Measurements from ENCODE around the gene DCTN2. TPM values are rescaled to one million over a fixed set of nuclear protein-coding genes. Genes with fewer than 3 reads are reported as not detected.

Gene DCTN2
- total RNA-seq, 1 donor from 2014 or later: 90.7 TPM

- DNase-seq (no peak), ATAC-seq (no peak)
- TF ChIP-seq CTCF (IDR thresholded peaks at IDR 0.05): no peak
- H3K4me3 ChIP-seq: no peak overlapping the region
- no peaks in the 10 kb centered on the region for H3K27me3 ChIP-seq
- no peaks in the 10 kb centered on the region for H3K9me3 ChIP-seq
- peaks cover 87% of the 10 kb centered on the region for H3K36me3 ChIP-seq
- H3K4me1 ChIP-seq: no peaks in the 10 kb centered on the region
- intact Hi-C loops (cut with DNase I): no loop called here
- H3K27ac ChIP-seq: no peak overlapping the region
These were observed 13.9 kb downstream of the DCTN2 start for GRCh38 chr12:57533108-57533507.

GRCh38 chr12:57531836-57532235, 15.2 kb downstream of the DCTN2 start:
- Histone ChIP-seq H3K27ac (no peak overlapping the region), H3K9me3 (no peaks in the 10 kb centered on the region), H3K27me3 (no peaks in the 10 kb centered on the region), H3K36me3 (peaks cover 92% of the 10 kb centered on the region), H3K4me1 (no peaks in the 10 kb centered on the region), H3K4me3 (no peak overlapping the region)
- TF ChIP-seq CTCF (IDR thresholded peaks at IDR 0.05): no peak
- no peak for DNase-seq
- ATAC-seq: no peak
- intact Hi-C loops (cut with DNase I): no loop called here

- TF ChIP-seq CTCF (IDR thresholded peaks at IDR 0.05): no peak
- H3K4me1 ChIP-seq: no peaks in the 10 kb centered on the region
- intact Hi-C loops (cut with DNase I): no loop called here
- H3K36me3 ChIP-seq: peaks cover 99% of the 10 kb centered on the region
- no peaks in the 10 kb centered on the region for H3K9me3 ChIP-seq
- DNase-seq (no peak), ATAC-seq (no peak)
- no peak overlapping the region for H3K4me3 ChIP-seq
- no peaks in the 10 kb centered on the region for H3K27me3 ChIP-seq
- no peak overlapping the region for H3K27ac ChIP-seq
These were observed 16.4 kb downstream of the DCTN2 start for GRCh38 chr12:57530396-57531142.

GRCh38 chr12:57529831-57530230, 17.2 kb downstream of the DCTN2 start:
- no peak for TF ChIP-seq CTCF (IDR thresholded peaks at IDR 0.05)
- no peaks in the 10 kb centered on the region for H3K27me3 ChIP-seq
- intact Hi-C loops (cut with DNase I): no loop called here
- no peak overlapping the region for H3K4me3 ChIP-seq
- ATAC-seq: no peak
- no peaks in the 10 kb centered on the region for H3K9me3 ChIP-seq
- no peak overlapping the region for H3K27ac ChIP-seq
- peaks cover 99% of the 10 kb centered on the region for H3K36me3 ChIP-seq
- DNase-seq: no peak
- H3K4me1 ChIP-seq: peaks cover 6% of the 10 kb centered on the region

GRCh38 chr12:57528831-57529555, 18.0 kb downstream of the DCTN2 start:
- H3K27ac ChIP-seq: no peak overlapping the region
- intact Hi-C loops (cut with DNase I): no loop called here
- H3K27me3 ChIP-seq: no peaks in the 10 kb centered on the region
- H3K4me3 ChIP-seq: no peak overlapping the region
- ATAC-seq (no peak), DNase-seq (no peak)
- peaks cover 99% of the 10 kb centered on the region for H3K36me3 ChIP-seq
- peaks cover 14% of the 10 kb centered on the region for H3K4me1 ChIP-seq
- no peaks in the 10 kb centered on the region for H3K9me3 ChIP-seq
- no peak for TF ChIP-seq CTCF (IDR thresholded peaks at IDR 0.05)
